ENCODE data around the gene REP15.
A peak's percentile ranks its signal among the peaks of the same experiment; 100 is the strongest.

The REP15 gene

DNA sequence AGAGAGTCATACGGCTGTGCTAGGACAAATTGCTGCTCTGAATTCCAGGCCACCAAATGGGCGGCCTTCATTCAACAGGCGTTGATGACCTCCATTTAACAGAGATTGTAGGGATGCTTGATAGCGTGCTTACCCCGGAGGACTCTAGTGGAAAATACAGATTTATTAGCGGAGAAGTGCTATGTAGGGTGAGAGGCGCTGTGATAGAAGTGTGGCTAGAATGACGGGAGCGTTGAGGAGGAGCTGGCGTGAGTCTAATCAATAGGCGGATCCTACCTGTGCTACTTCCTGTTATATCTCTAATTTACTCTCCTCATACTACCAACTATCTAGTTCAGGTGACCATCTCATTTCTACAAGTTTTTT, 15.1 kb downstream of the REP15 start:
- Histone ChIP-seq H3K36me3 (ENCODE audit: control insufficient read depth, insufficient read depth, low read length) (no peaks in the 10 kb centered on the region), H3K9ac (peak overlapping the region; percentile 89), H3K79me2 (peaks cover 25% of the 10 kb centered on the region), H3K9me3 (ENCODE audit: control insufficient read depth, low read length) (no peaks in the 10 kb centered on the region), H3K27me3 (ENCODE audit: control insufficient read depth, insufficient read depth, low read length) (no peaks in the 10 kb centered on the region), H3K4me3 (ENCODE audit: low read depth, low read length) (peak overlapping the region; percentile 90), H3K4me2 (ENCODE audit: low read length) (peak overlapping the region; percentile 83), H3K4me1 (peaks cover 7% of the 10 kb centered on the region), H2AFZ (peak overlapping the region; percentile 97), H3K27ac (peak overlapping the region; percentile 72)
- TF ChIP-seq, protein P1, sequence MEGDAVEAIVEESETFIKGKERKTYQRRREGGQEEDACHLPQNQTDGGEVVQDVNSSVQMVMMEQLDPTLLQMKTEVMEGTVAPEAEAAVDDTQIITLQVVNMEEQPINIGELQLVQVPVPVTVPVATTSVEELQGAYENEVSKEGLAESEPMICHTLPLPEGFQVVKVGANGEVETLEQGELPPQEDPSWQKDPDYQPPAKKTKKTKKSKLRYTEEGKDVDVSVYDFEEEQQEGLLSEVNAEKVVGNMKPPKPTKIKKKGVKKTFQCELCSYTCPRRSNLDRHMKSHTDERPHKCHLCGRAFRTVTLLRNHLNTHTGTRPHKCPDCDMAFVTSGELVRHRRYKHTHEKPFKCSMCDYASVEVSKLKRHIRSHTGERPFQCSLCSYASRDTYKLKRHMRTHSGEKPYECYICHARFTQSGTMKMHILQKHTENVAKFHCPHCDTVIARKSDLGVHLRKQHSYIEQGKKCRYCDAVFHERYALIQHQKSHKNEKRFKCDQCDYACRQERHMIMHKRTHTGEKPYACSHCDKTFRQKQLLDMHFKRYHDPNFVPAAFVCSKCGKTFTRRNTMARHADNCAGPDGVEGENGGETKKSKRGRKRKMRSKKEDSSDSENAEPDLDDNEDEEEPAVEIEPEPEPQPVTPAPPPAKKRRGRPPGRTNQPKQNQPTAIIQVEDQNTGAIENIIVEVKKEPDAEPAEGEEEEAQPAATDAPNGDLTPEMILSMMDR (IDR thresholded peaks at IDR 0.05), result no peak

DNA sequence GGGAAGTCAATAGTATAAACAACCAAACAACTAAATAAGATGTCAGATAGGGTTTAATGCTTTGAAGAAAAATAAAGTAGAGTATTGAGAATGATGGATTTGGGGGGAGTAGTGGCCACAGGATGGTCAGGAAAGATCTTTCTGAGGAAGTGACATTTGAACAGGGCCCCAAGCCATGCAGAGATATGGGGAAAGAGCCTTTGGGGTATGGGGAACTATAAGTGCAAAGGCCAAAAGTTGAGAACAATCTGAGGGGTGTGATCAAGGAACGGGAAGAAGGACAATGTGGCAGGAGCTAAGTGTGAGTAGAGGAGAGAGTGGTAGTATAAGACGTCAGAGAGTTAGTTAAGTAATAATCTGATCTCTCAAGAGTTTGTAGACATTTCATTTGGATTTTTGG, 15.7 kb downstream of the REP15 start:
- Histone ChIP-seq H3K9ac (no peak overlapping the region), H3K36me3 (ENCODE audit: control insufficient read depth, insufficient read depth, low read length) (no peaks in the 10 kb centered on the region), H3K4me3 (ENCODE audit: low read depth, low read length) (no peak overlapping the region), H3K27ac (no peak overlapping the region), H3K4me2 (ENCODE audit: low read length) (peak overlapping the region; percentile 83), H3K79me2 (peaks cover 28% of the 10 kb centered on the region), H3K4me1 (peaks cover 7% of the 10 kb centered on the region), H2AFZ (no peak overlapping the region), H3K9me3 (ENCODE audit: control insufficient read depth, low read length) (no peaks in the 10 kb centered on the region), H3K27me3 (ENCODE audit: control insufficient read depth, insufficient read depth, low read length) (no peaks in the 10 kb centered on the region)
- TF ChIP-seq, protein P1 (IDR thresholded peaks at IDR 0.05), result no peak

DNA sequence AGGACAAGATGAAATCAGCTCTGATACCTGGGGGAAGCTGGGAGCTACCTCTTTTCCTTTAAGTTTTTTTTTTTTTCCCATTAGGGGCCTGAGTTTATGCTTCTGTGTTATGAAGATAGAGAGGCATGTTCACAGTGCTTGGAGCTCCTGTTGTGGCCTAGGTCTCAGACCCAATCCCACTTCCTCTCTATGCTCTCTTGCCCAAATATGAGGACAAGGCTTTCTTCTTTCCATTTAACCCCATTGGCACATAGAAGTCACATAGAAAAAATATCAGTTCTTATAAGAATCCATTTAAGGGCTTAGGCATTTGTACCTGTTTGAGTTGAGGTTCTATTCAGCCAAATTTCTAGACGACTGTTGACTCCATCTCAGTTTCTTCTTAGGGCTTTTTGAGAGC, 27.0 kb downstream of the REP15 start:
- Histone ChIP-seq H3K9ac (no peak overlapping the region), H3K4me1 (no peaks in the 10 kb centered on the region), H3K36me3 (ENCODE audit: control insufficient read depth, insufficient read depth, low read length) (no peaks in the 10 kb centered on the region), H3K9me3 (ENCODE audit: control insufficient read depth, low read length) (no peaks in the 10 kb centered on the region), H2AFZ (no peak overlapping the region), H3K4me3 (ENCODE audit: low read depth, low read length) (no peak overlapping the region), H3K4me2 (ENCODE audit: low read length) (no peak overlapping the region), H3K79me2 (no peaks in the 10 kb centered on the region), H3K27me3 (ENCODE audit: control insufficient read depth, insufficient read depth, low read length) (no peaks in the 10 kb centered on the region), H3K27ac (no peak overlapping the region)
- TF ChIP-seq, protein P1 (IDR thresholded peaks at IDR 0.05), result no peak

DNA sequence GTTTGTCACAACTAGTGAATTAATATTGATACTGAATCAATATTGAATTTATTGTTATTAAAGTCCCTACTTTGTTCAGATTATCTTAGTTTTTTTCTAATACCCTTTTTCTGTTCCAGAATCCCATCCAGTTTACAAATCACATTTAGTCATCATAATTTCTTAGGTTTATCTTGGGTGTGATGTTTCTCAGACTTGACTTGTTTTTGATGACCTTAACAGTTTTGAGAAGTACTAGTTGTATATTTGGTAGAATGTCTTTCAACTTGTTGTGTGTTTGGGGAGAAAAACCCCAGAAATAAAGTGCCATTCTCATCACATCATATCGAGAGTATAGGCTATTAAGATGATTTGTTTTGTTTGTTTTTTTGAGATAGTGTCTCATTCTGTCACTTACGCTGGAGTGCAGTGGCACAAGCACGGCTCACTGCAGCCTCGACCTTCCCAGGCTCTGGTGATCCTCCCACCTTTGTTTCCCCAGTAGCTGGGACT, 33.9 kb downstream of the REP15 start:
- Histone ChIP-seq H3K4me3 (ENCODE audit: low read depth, low read length) (no peak overlapping the region), H3K9ac (no peak overlapping the region), H3K36me3 (ENCODE audit: control insufficient read depth, insufficient read depth, low read length) (no peaks in the 10 kb centered on the region), H3K79me2 (no peaks in the 10 kb centered on the region), H3K9me3 (ENCODE audit: control insufficient read depth, low read length) (no peaks in the 10 kb centered on the region), H3K4me2 (ENCODE audit: low read length) (no peak overlapping the region), H3K27me3 (ENCODE audit: control insufficient read depth, insufficient read depth, low read length) (no peaks in the 10 kb centered on the region), H2AFZ (no peak overlapping the region), H3K27ac (no peak overlapping the region), H3K4me1 (no peaks in the 10 kb centered on the region)
- TF ChIP-seq, protein P1 (IDR thresholded peaks at IDR 0.05), result no peak

DNA sequence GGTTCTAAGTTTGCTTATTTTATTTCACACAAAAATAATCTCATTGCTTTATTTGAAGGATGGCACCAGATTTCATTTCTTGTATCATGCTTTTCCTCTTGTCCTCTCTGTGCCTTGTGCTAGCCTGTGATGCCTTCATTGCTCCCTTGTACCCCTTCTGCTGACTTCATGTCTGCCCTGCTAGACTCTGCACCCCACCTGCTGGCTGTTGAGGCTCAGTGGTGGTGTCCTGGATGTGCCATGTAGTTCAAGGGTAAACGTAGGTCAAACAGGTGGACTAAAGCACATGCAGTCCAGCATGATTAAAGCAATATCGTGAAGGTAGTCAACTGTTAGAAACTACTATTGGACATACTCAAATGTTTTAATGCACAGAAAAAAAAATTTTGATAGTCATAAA, 36.0 kb downstream of the REP15 start:
- Histone ChIP-seq H3K36me3 (ENCODE audit: control insufficient read depth, insufficient read depth, low read length) (no peaks in the 10 kb centered on the region), H3K4me1 (no peaks in the 10 kb centered on the region), H3K27me3 (ENCODE audit: control insufficient read depth, insufficient read depth, low read length) (no peaks in the 10 kb centered on the region), H3K9me3 (ENCODE audit: control insufficient read depth, low read length) (no peaks in the 10 kb centered on the region), H3K9ac (no peak overlapping the region), H3K4me2 (ENCODE audit: low read length) (no peak overlapping the region), H2AFZ (no peak overlapping the region), H3K79me2 (no peaks in the 10 kb centered on the region), H3K4me3 (ENCODE audit: low read depth, low read length) (no peak overlapping the region), H3K27ac (no peak overlapping the region)
- TF ChIP-seq, protein P1 (IDR thresholded peaks at IDR 0.05), result no peak

All from parathyroid adenoma (tissue), 2 donors.